Pancreas (tissue), 10 donors: ENCODE results near the gene PIK3CG. TPM values are rescaled to one million over a fixed set of nuclear protein-coding genes. Genes with fewer than 3 reads are reported as not detected.
"Not testable (repeated sequence)": the region's sequence is repeated elsewhere in the genome, so short reads cannot be mapped to it uniquely, and the experiment has no call there.

ENCODE experiments used
- ATAC-seq, 4 donors: fragments of 200-7000 bp; cut with Tn5 transposase; one replicate each; pipeline versions ENCODE4 v1.8.0 to v1.9.1; 2020; ENCODE audit warnings: mild to moderate bottlenecking in 4 of 4, moderate library complexity in 4 of 4
- DNase-seq, 6 donors: peaks; one replicate each; pipeline ENCODE4 v3.0.0-alpha.2; 2020
- FAIRE-seq: peaks from 2 replicates; lab custom pipeline; 2012; peaks lifted over from hg19 to GRCh38; lab: Jason Lieb, UNC
- H3K27ac ChIP-seq, 4 donors: fragments of 200-600 bp; sonication (generic); 1 replicate in 3 of 4; 2 replicates in 1 of 4; pipeline versions ENCODE4 v1.5.0 to v1.8.0; 2020
- H3K27me3 ChIP-seq, 4 donors: fragments of 200-600 bp; one replicate each; pipeline ENCODE4 v1.8.0; 2021
- H3K36me3 ChIP-seq, 3 donors: fragments of 200-600 bp; sonication (generic) in 1 of 3; one replicate each; pipeline versions ENCODE4 v1.5.0 to v1.8.0; 2020 to 2021
- H3K4me1 ChIP-seq, 3 donors: fragments of 200-600 bp; one replicate each; pipeline ENCODE4 v1.8.0; 2021
- H3K4me3 ChIP-seq, 4 donors: fragments of 200-600 bp; sonication (generic) in 2 of 4; one replicate each; pipeline versions ENCODE4 v1.5.0 to v1.8.0; 2020 to 2021
- H3K9me3 ChIP-seq, 4 donors: fragments of 200-600 bp; one replicate each; pipeline ENCODE4 v1.8.0; 2021
- CTCF ChIP-seq, 4 donors: fragments of 200-600 bp; sonication (generic) in 3 of 4; IDR thresholded peaks; one replicate each; pipeline versions ENCODE4 v1.5.0 to v1.8.0; 2021; ENCODE audit warnings: antibody characterized with exemption in 4 of 4
- WGBS, 2 donors: extraction: QIAGEN DNeasy Blood & Tissue Kit; methylation state at CpG; one replicate each; pipeline ENCODE4 v1.1.7; 2013; 5-methylcytosine and 5-hydroxymethylcytosine counted together
- intact Hi-C, 3 donors: fragments of 100-400 bp; cut with DNase I; formaldehyde crosslinking; loops; one replicate each; pipeline versions ENCODE4 v1.11.1 to v1.14.2; 2022
- polyA plus RNA-seq, 2 donors: library from polyadenylated mRNA; stranded (reverse); fragments of 200-250 nt; gene quantifications; one replicate each; pipeline ENCODE4 v1.2.3, GENCODE V29; 2013
- total RNA-seq, 6 donors: library from RNA; stranded (reverse); fragmentation: NEBNext Ultra II Directional in 4 of 6; extraction: Animal tissue kit (Norgen Biotek cat#: 25700) in 4 of 6; gene quantifications; one replicate each; pipeline versions ENCODE4 v1.2.1 to v1.2.4, GENCODE V29; 2021 to 2023
- donor health status: healthy with polysubstance abuse.
- donor health status: DM: no; HTN: no; CAD: no; lungs with moderate emphysema.
- donor health status: DM: no; HTN: no; CAD: no.
- donor health status: control.
- donor health status: control.
- donor health status: Bipolar disorder and iron deficiency.
- donor health status: DM: yes; HTN: yes; CAD: no.
- donor health status: DM: no; HTN: no; CAD: no.
- donor health status: DM: no; HTN: no; CAD: no.
- donor health status: DM: yes; HTN: yes; CAD: no.

Gene PIK3CG
- total and polyA plus RNA-seq, 8 donors = 0.09 to 5.3 (median 0.55) TPM

- H3K4me3 ChIP-seq = no peak overlapping the region
- 74 to 87% methylated on average over 1 of the region's 1 CpG for WGBS, 2 donors
- H3K36me3 ChIP-seq = no peaks in the 10 kb centered on the region
- FAIRE-seq (no peak), ATAC-seq (no peak), DNase-seq (no peak)
- no peak for TF ChIP-seq CTCF (IDR thresholded peaks at IDR 0.05)
- H3K4me1 ChIP-seq = no peaks in the 10 kb centered on the region
- no peak overlapping the region for H3K27ac ChIP-seq
- H3K9me3 ChIP-seq = no peaks in the 10 kb centered on the region
- intact Hi-C loops = no loop called here
- H3K27me3 ChIP-seq = no peaks in the 10 kb centered on the region
Observed at GRCh38 chr7:106848049-106848448, 17.0 kb upstream of the PIK3CG start.

GRCh38 chr7:106848851-106849442, 16.1 kb upstream of the PIK3CG start:
- H3K9me3 ChIP-seq = no peaks in the 10 kb centered on the region
- no peak for FAIRE-seq
- H3K27ac ChIP-seq = no peak overlapping the region
- H3K27me3 ChIP-seq = no peaks in the 10 kb centered on the region
- ATAC-seq = no peak
- intact Hi-C loops = no loop called here
- 41 to 76% methylated on average over 1 of the region's 1 CpG for WGBS, 2 donors
- no peaks in the 10 kb centered on the region for H3K36me3 ChIP-seq
- no peak for TF ChIP-seq CTCF (IDR thresholded peaks at IDR 0.05)
- H3K4me1 ChIP-seq = no peaks in the 10 kb centered on the region
- no peak for DNase-seq
- H3K4me3 ChIP-seq = no peak overlapping the region

GRCh38 chr7:106851632-106852031, 13.4 kb upstream of the PIK3CG start:
- FAIRE-seq, intact Hi-C loops, H3K27me3 ChIP-seq: not testable (repeated sequence)

GRCh38 chr7:106853250-106853908, 11.7 kb upstream of the PIK3CG start:
- Histone ChIP-seq H3K36me3 (no peaks in the 10 kb centered on the region), H3K4me1 (no peaks in the 10 kb centered on the region), H3K27ac (no peak overlapping the region), H3K4me3 (no peak overlapping the region), H3K27me3 (no peaks in the 10 kb centered on the region), H3K9me3 (no peaks in the 10 kb centered on the region)
- 72 to 75% methylated on average over 9 of the region's 9 CpGs for WGBS, 2 donors
- intact Hi-C loops = no loop called here
- DNase-seq (no peak), ATAC-seq (no peak), FAIRE-seq (no peak)
- TF ChIP-seq CTCF (IDR thresholded peaks at IDR 0.05) = no peak

More at GRCh38 chr7:106851632-106852031, 13.4 kb upstream of the PIK3CG start:
- not testable (repeated sequence) for H3K4me3 ChIP-seq, H3K27ac ChIP-seq, ATAC-seq, H3K4me1 ChIP-seq, H3K9me3 ChIP-seq, H3K36me3 ChIP-seq, DNase-seq
- WGBS, 2 donors = 85 to 90% methylated on average over 7 of the region's 7 CpGs

GRCh38 chr7:106855540-106856132, 9.4 kb upstream of the PIK3CG start:
- DNase-seq = no peak
- Histone ChIP-seq H3K27ac (no peak overlapping the region), H3K27me3 (no peaks in the 10 kb centered on the region), H3K9me3 (no peaks in the 10 kb centered on the region), H3K4me3 (no peak overlapping the region), H3K36me3 (no peaks in the 10 kb centered on the region), H3K4me1 (no peaks in the 10 kb centered on the region)
- FAIRE-seq = no peak
- intact Hi-C loops = no loop called here
- no peak for TF ChIP-seq CTCF (IDR thresholded peaks at IDR 0.05)
- 82 to 88% methylated on average over 6 of the region's 6 CpGs for WGBS, 2 donors
- no peak for ATAC-seq
